K562 (cell line): ENCODE results near the gene ZNF350. TPM values are rescaled to one million over a fixed set of nuclear protein-coding genes. Genes with fewer than 3 reads are reported as not detected.

Experiments used
- ELK3 ChIP-seq: fragments of 450-650 bp; formaldehyde crosslinking; IDR thresholded peaks from 2 replicates; pipeline ENCODE4 v1.4.0; 2020; ENCODE audit warnings: mild to moderate bottlenecking
- NR3C1 ChIP-seq: sonication (generic); formaldehyde crosslinking; IDR thresholded peaks from 2 replicates; pipeline ENCODE4 v1.8.1; 2022; ENCODE audit warnings: missing genetic modification reagents
- ZFP1 ChIP-seq: fragments of 450-650 bp; formaldehyde crosslinking; IDR thresholded peaks from 2 replicates; pipeline ENCODE4 v1.4.0; 2020; ENCODE audit warnings: mild to moderate bottlenecking, mixed read lengths
- polyA plus RNA-seq, 8 experiments: library from polyadenylated mRNA; depleted of rRNA in 4 of 8; stranded (reverse) in 5 of 8; unstranded in 3 of 8; fragments of >200 nt; fragmentation: Nextera tagmentation in 2 of 8; fragmentation: Illumina TruSeq in 1 of 8; extraction: Ambion mirVana in 2 of 8; extraction: Trizol in 1 of 8; gene quantifications; 2 replicates each; pipeline versions ENCODE4 v1.2.1 to v1.2.3, GENCODE V29; 2011 to 2014; ENCODE audit warnings: inconsistent platforms in 1 of 8, missing spikeins in 1 of 8
- total RNA-seq, 7 experiments: library from RNA; depleted of rRNA in 6 of 7; stranded (reverse); fragments of >200 nt in 6 of 7; fragmentation: Illumina TruSeq in 2 of 7; extraction: Trizol in 2 of 7; gene quantifications; 2 replicates each; pipeline versions ENCODE4 v1.2.1 to v1.2.3, GENCODE V29; 2011 to 2021; ENCODE audit warnings: low replicate concordance in 1 of 7
- TF ChIP-seq, protein P1 (sequence below): fragments of 200-600 bp; sonication (generic); IDR thresholded peaks from one replicate; pipeline ENCODE4 v1.6.1; 2012; ENCODE audit warnings: mild to moderate bottlenecking, low read depth, low read length, inconsistent platforms
- TF ChIP-seq, protein P2 (sequence below), 2 experiments: fragments of 450-650 bp; conservative IDR thresholded peaks; 2 replicates each; pipeline ENCODE4 v1.6.1; 2017; ENCODE audit warnings: mild to moderate bottlenecking in 2 of 2, moderate library complexity in 2 of 2
- TF ChIP-seq, protein P3 (sequence below), 2 experiments: IDR thresholded peaks in 1 of 2; conservative IDR thresholded peaks in 1 of 2; 2 replicates each; pipeline ENCODE4 v1.6.1; 2016; ENCODE audit warnings: low read depth in 2 of 2, mild to moderate bottlenecking in 1 of 2, missing compliant biosample characterization in 1 of 2, missing genetic modification characterization in 1 of 2, moderate library complexity in 1 of 2

The ZNF350 gene
- total and polyA plus RNA-seq, 9 of the 15 experiments (the other 6 are each of a cell fraction or from before 2014, with no cell fraction given), result 1.7 to 4.8 (median 2.9) TPM

- TF ChIP-seq, protein P1, sequence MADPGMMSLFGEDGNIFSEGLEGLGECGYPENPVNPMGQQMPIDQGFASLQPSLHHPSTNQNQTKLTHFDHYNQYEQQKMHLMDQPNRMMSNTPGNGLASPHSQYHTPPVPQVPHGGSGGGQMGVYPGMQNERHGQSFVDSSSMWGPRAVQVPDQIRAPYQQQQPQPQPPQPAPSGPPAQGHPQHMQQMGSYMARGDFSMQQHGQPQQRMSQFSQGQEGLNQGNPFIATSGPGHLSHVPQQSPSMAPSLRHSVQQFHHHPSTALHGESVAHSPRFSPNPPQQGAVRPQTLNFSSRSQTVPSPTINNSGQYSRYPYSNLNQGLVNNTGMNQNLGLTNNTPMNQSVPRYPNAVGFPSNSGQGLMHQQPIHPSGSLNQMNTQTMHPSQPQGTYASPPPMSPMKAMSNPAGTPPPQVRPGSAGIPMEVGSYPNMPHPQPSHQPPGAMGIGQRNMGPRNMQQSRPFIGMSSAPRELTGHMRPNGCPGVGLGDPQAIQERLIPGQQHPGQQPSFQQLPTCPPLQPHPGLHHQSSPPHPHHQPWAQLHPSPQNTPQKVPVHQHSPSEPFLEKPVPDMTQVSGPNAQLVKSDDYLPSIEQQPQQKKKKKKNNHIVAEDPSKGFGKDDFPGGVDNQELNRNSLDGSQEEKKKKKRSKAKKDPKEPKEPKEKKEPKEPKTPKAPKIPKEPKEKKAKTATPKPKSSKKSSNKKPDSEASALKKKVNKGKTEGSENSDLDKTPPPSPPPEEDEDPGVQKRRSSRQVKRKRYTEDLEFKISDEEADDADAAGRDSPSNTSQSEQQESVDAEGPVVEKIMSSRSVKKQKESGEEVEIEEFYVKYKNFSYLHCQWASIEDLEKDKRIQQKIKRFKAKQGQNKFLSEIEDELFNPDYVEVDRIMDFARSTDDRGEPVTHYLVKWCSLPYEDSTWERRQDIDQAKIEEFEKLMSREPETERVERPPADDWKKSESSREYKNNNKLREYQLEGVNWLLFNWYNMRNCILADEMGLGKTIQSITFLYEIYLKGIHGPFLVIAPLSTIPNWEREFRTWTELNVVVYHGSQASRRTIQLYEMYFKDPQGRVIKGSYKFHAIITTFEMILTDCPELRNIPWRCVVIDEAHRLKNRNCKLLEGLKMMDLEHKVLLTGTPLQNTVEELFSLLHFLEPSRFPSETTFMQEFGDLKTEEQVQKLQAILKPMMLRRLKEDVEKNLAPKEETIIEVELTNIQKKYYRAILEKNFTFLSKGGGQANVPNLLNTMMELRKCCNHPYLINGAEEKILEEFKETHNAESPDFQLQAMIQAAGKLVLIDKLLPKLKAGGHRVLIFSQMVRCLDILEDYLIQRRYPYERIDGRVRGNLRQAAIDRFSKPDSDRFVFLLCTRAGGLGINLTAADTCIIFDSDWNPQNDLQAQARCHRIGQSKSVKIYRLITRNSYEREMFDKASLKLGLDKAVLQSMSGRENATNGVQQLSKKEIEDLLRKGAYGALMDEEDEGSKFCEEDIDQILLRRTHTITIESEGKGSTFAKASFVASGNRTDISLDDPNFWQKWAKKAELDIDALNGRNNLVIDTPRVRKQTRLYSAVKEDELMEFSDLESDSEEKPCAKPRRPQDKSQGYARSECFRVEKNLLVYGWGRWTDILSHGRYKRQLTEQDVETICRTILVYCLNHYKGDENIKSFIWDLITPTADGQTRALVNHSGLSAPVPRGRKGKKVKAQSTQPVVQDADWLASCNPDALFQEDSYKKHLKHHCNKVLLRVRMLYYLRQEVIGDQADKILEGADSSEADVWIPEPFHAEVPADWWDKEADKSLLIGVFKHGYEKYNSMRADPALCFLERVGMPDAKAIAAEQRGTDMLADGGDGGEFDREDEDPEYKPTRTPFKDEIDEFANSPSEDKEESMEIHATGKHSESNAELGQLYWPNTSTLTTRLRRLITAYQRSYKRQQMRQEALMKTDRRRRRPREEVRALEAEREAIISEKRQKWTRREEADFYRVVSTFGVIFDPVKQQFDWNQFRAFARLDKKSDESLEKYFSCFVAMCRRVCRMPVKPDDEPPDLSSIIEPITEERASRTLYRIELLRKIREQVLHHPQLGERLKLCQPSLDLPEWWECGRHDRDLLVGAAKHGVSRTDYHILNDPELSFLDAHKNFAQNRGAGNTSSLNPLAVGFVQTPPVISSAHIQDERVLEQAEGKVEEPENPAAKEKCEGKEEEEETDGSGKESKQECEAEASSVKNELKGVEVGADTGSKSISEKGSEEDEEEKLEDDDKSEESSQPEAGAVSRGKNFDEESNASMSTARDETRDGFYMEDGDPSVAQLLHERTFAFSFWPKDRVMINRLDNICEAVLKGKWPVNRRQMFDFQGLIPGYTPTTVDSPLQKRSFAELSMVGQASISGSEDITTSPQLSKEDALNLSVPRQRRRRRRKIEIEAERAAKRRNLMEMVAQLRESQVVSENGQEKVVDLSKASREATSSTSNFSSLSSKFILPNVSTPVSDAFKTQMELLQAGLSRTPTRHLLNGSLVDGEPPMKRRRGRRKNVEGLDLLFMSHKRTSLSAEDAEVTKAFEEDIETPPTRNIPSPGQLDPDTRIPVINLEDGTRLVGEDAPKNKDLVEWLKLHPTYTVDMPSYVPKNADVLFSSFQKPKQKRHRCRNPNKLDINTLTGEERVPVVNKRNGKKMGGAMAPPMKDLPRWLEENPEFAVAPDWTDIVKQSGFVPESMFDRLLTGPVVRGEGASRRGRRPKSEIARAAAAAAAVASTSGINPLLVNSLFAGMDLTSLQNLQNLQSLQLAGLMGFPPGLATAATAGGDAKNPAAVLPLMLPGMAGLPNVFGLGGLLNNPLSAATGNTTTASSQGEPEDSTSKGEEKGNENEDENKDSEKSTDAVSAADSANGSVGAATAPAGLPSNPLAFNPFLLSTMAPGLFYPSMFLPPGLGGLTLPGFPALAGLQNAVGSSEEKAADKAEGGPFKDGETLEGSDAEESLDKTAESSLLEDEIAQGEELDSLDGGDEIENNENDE, result no peak
- TF ChIP-seq, protein P2, sequence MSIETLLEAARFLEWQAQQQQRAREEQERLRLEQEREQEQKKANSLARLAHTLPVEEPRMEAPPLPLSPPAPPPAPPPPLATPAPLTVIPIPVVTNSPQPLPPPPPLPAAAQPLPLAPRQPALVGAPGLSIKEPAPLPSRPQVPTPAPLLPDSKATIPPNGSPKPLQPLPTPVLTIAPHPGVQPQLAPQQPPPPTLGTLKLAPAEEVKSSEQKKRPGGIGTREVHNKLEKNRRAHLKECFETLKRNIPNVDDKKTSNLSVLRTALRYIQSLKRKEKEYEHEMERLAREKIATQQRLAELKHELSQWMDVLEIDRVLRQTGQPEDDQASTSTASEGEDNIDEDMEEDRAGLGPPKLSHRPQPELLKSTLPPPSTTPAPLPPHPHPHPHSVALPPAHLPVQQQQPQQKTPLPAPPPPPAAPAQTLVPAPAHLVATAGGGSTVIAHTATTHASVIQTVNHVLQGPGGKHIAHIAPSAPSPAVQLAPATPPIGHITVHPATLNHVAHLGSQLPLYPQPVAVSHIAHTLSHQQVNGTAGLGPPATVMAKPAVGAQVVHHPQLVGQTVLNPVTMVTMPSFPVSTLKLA (conservative IDR thresholded peaks at IDR 0.05), result peak in 1 of 2 experiments; percentile 38; a peak in 2 of 4 replicates
- TF ChIP-seq ELK3 (CRISPR knock-in tag), result no peak
- no peak for TF ChIP-seq ZFP1
- no peak for TF ChIP-seq NR3C1 (CRISPR knock-in tag)
- TF ChIP-seq, protein P3, sequence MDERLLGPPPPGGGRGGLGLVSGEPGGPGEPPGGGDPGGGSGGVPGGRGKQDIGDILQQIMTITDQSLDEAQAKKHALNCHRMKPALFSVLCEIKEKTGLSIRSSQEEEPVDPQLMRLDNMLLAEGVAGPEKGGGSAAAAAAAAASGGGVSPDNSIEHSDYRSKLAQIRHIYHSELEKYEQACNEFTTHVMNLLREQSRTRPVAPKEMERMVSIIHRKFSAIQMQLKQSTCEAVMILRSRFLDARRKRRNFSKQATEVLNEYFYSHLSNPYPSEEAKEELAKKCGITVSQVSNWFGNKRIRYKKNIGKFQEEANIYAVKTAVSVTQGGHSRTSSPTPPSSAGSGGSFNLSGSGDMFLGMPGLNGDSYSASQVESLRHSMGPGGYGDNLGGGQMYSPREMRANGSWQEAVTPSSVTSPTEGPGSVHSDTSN (CRISPR knock-in tag; IDR thresholded peaks at IDR 0.05; ENCODE audit: low read depth), result peak; percentile 56; the same call in 1 of the 2 replicates
- TF ChIP-seq, protein P3 (tag; conservative IDR thresholded peaks at IDR 0.05; ENCODE audit: low read depth), result peak; percentile 94
Measured at GRCh38 chr19:51926784-51927741, 59.6 kb downstream of the ZNF350 start, which contains the start of gene ZNF613 (continued).
